ENCODE data around the gene PPOX.

GRCh38 chr1:161201836-161202712 is 35.8 kb downstream of the PPOX start, which contains the start of gene NDUFS2:
- TF ChIP-seq CTCF (IDR thresholded peaks at IDR 0.05) (peak in 1 of 3 experiments; percentile 19), POLR2A (IDR thresholded peaks at IDR 0.05; ENCODE audit: low read depth) (peak; percentile 87), POLR2AphosphoS5 (IDR thresholded peaks at IDR 0.05) (peak; percentile 92 to 93)
